Measurements from ENCODE around the gene RPS5. TPM values are rescaled to one million over a fixed set of nuclear protein-coding genes. Genes with fewer than 3 reads are reported as not detected.

The RPS5 gene
- total and polyA plus RNA-seq, 9 of the 15 experiments (the other 6 are each of a cell fraction or from before 2014, with no cell fraction given) = 1,228 to 3,570 (median 2,484) TPM

- ChIA-PET CTCF (ENCODE audit: low intra/inter-chr PET ratio) (interaction anchor here (0.6 kb wide), 1 partner anchor 27 kb away, joined by 3 read pairs; no protein-coding TSS in a partner anchor), POLR2A (interaction anchor here (0.9 kb wide), 1 partner anchor 13 kb away, joined by 3 read pairs; the partner anchor contains the start of gene ZNF584)
- Histone ChIP-seq H2AFZ (ENCODE audit: low read depth, low read length) (no peak overlapping the region), H3K79me2 (ENCODE audit: control insufficient read depth, insufficient read depth, low read length) (peaks cover 27% of the 10 kb centered on the region), H3K9ac (ENCODE audit: insufficient read depth in 1 of 2, low read depth in 2 of 2, low read length in 2 of 2) (no peak overlapping the region), H4K20me1 (replicated peaks; ENCODE audit: control insufficient read depth, insufficient read depth, low read length) (peaks cover 18% of the 10 kb centered on the region; the same call in 1 of the 2 replicates), H3K9me1 (ENCODE audit: control insufficient read depth, insufficient read depth, low read length) (no peaks in the 10 kb centered on the region), H3K4me1 (replicated peaks in 1 of 2; ENCODE audit: control insufficient read depth in 2 of 2, insufficient read depth in 2 of 2, low read length in 2 of 2) (peaks cover 13 to 65% of the 10 kb centered on the region in 2 experiments), H3K9me3 (replicated peaks; ENCODE audit: control insufficient read depth, insufficient read depth, low read depth, low read length) (no peaks in the 10 kb centered on the region), H3K27ac (ENCODE audit: extremely low read depth, low read depth, low read length) (no peak overlapping the region), H3K4me3 (no peak overlapping the region), H3K27me3 (ENCODE audit: control insufficient read depth in 2 of 2, insufficient read depth in 2 of 2, low read length in 2 of 2) (no peaks in the 10 kb centered on the region), H3K4me2 (ENCODE audit: insufficient read depth, low read length) (no peak overlapping the region), H3K36me3 (ENCODE audit: control insufficient read depth, insufficient read depth, low read length) (peaks cover 46% of the 10 kb centered on the region)
- ATAC-seq (peak; percentile 1; the same call in 1 of the 3 replicates), DNase-seq (ENCODE audit: extremely low read depth in 1 of 4, low spot score in 3 of 4) (peak in 2 of 4 experiments; percentile 16 to 31), FAIRE-seq (no peak)
- intact Hi-C loops (cut with micrococcal nuclease) = no loop called here
- in situ Hi-C loops (cut with MboI) = no loop called here
- 97% methylated on average over 24 of the region's 75 CpGs for WGBS (ENCODE audit: insufficient coverage, low coverage, missing lambda C conversion rate)
- BruUV-seq (replicated peaks) = no TSS peak
- no peak for TF ChIP-seq FOXK2 (conservative IDR thresholded peaks at IDR 0.05 in 1 of 2, IDR thresholded peaks at IDR 0.05 in 1 of 2; ENCODE audit: low read depth in 2 of 2)
- 0 out of 2 replicates have a peak, but pooled peaks have one; percentile 10 for TF ChIP-seq HNRNPL (IDR thresholded peaks at IDR 0.05; ENCODE audit: low read depth, low read length)
- TF ChIP-seq ARID1B (IDR thresholded peaks at IDR 0.05) = no peak
- TF ChIP-seq POLR2B (IDR thresholded peaks at IDR 0.05; ENCODE audit: low read depth, partially characterized antibody) = peak; percentile 2
- peak; percentile 8 for TF ChIP-seq RBBP5 (IDR thresholded peaks at IDR 0.05; ENCODE audit: borderline replicate concordance, insufficient read depth, low read length, poor library complexity, severe bottlenecking)
- peak; percentile 93 for TF ChIP-seq ZBTB33 (CRISPR knock-in tag; IDR thresholded peaks at IDR 0.05)
- TF ChIP-seq CHD7 (IDR thresholded peaks at IDR 0.05; ENCODE audit: low read depth, low read length) = peak; percentile 22
These were observed 9.0 kb downstream of the RPS5 start for GRCh38 chr19:58395979-58396627.
